PC-9 (cell line): ENCODE data around the gene AMACR. TPM values are rescaled to one million over a fixed set of nuclear protein-coding genes. Genes with fewer than 3 reads are reported as not detected.
A peak's percentile ranks its signal among the peaks of the same experiment; 100 is the strongest.

Experiments used
- BruUV-seq: library from RNA; stranded (reverse); fragments of 400-500 nt; replicated peaks from 2 replicates; lab custom pipeline; 2021; lab: Mats Ljungman, UMichigan
- CTCF ChIA-PET: fragments of 300-600 bp; sonication (Branson Sonifier 250); formaldehyde crosslinking; loops from one replicate; lab custom pipeline; 2022; ENCODE audit warnings: antibody characterized with exemption; lab: Charles Lee
- POLR2A ChIA-PET: fragments of 300-600 bp; sonication (Branson Sonifier 250); formaldehyde crosslinking; loops from one replicate; lab custom pipeline; 2022; ENCODE audit warnings: antibody characterized with exemption; ENCODE audit not compliant: unreplicated experiment; lab: Charles Lee
- DNase-seq, 2 experiments: peaks; one replicate each; pipeline versions ENCODE4 v3.0.0 to v3.0.0-alpha.2; 2015 to 2022; ENCODE audit warnings: mixed read lengths in 1 of 2
- H2AFZ ChIP-seq: fragments of 200-600 bp; sonication (generic); 2 replicates; pipeline ENCODE4 v1.8.1; 2017; ENCODE audit warnings: antibody characterized with exemption
- H3F3A ChIP-seq: fragments of 200-600 bp; sonication (generic); 2 replicates; pipeline ENCODE4 v1.8.1; 2017; ENCODE audit warnings: antibody characterized with exemption, mild to moderate bottlenecking, low read depth; ENCODE audit not compliant: insufficient read depth
- H3K27ac ChIP-seq: fragments of 200-600 bp; sonication (generic); 2 replicates; pipeline ENCODE4 v1.6.1; 2016; ENCODE audit warnings: mixed run types
- H3K27me3 ChIP-seq: fragments of 200-600 bp; sonication (generic); 2 replicates; pipeline ENCODE4 v1.6.1; 2016; ENCODE audit warnings: low read depth, mixed run types; ENCODE audit not compliant: insufficient read depth
- H3K36me3 ChIP-seq: fragments of 200-600 bp; sonication (generic); 2 replicates; pipeline ENCODE4 v1.6.1; 2016; ENCODE audit warnings: low read depth, mixed run types
- H3K4me1 ChIP-seq: fragments of 200-600 bp; sonication (generic); replicated peaks from 2 replicates; pipeline ENCODE4 v1.6.1; 2016; ENCODE audit warnings: mixed run types; ENCODE audit not compliant: insufficient read depth
- H3K4me2 ChIP-seq: fragments of 200-600 bp; sonication (generic); 2 replicates; pipeline ENCODE4 v1.6.1; 2017; ENCODE audit warnings: mixed run types
- H3K4me3 ChIP-seq: fragments of 200-600 bp; sonication (generic); 2 replicates; pipeline ENCODE4 v1.6.1; 2016; ENCODE audit warnings: mixed run types
- H3K79me2 ChIP-seq: fragments of 200-600 bp; sonication (generic); 2 replicates; pipeline ENCODE4 v1.6.1; 2017; ENCODE audit warnings: low read depth, mixed run types
- H3K9me2 ChIP-seq: fragments of 200-600 bp; sonication (generic); 2 replicates; pipeline ENCODE4 v1.8.1; 2017; ENCODE audit warnings: mild to moderate bottlenecking; ENCODE audit not compliant: insufficient read depth
- H3K9me3 ChIP-seq: fragments of 200-600 bp; sonication (generic); 2 replicates; pipeline ENCODE4 v1.8.1; 2016; ENCODE audit warnings: low read depth; ENCODE audit not compliant: insufficient read depth
- H4K20me1 ChIP-seq: fragments of 200-600 bp; sonication (generic); 2 replicates; pipeline ENCODE4 v1.8.1; 2017; ENCODE audit not compliant: insufficient read depth
- CTCF ChIP-seq: fragments of 200-600 bp; sonication (generic); conservative IDR thresholded peaks from 2 replicates; pipeline ENCODE4 v1.6.1; 2017; ENCODE audit warnings: mixed run types, antibody characterized with exemption, mild to moderate bottlenecking, moderate library complexity
- EZH2 ChIP-seq: fragments of 200-600 bp; sonication (generic); IDR thresholded peaks from 2 replicates; pipeline ENCODE4 v1.8.0; 2017; ENCODE audit warnings: antibody characterized with exemption, low read depth
- intact Hi-C: fragments of 100-400 bp; cut with micrococcal nuclease; formaldehyde crosslinking; loops from one replicate; pipeline ENCODE4 v1.10.0; 2022; ENCODE audit not compliant: unreplicated experiment
- total RNA-seq: library from RNA; stranded (reverse); gene quantifications from 2 replicates; pipeline ENCODE4 v1.2.3, GENCODE V29; 2021

Gene AMACR
- total RNA-seq, 1 experiment from 2014 or later, result 31.2 TPM

GRCh38 chr5:33981408-33982162 is 26.3 kb downstream of the AMACR start:
- CTCF ChIA-PET, result interaction anchor here (0.9 kb wide), 1 partner anchor 11 kb away, joined by 5 read pairs; no protein-coding TSS in a partner anchor

GRCh38 chr5:33980030-33980429 is 27.8 kb downstream of the AMACR start:
- no TSS peak for BruUV-seq
- ChIA-PET POLR2A (no interaction called here), CTCF (no interaction called here)
- H3K36me3 ChIP-seq, result no peaks in the 10 kb centered on the region
- intact Hi-C loops, result no loop called here
- no peak for DNase-seq
- H3K4me1 ChIP-seq, result no peaks in the 10 kb centered on the region
- no peaks in the 10 kb centered on the region for H3K79me2 ChIP-seq
- peaks cover under 1% of the 10 kb centered on the region; the same call in 1 of the 2 replicates for H3K9me3 ChIP-seq
- TF ChIP-seq CTCF (no peak), EZH2 (no peak)
- peaks cover 2% of the 10 kb centered on the region; the same call in 1 of the 2 replicates for H3F3A ChIP-seq
- no peak overlapping the region for H3K4me2 ChIP-seq
- no peak overlapping the region for H3K27ac ChIP-seq
- no peaks in the 10 kb centered on the region for H4K20me1 ChIP-seq
- no peak overlapping the region for H3K4me3 ChIP-seq
- H2AFZ ChIP-seq, result no peak overlapping the region
- H3K9me2 ChIP-seq, result no peaks in the 10 kb centered on the region
- no peaks in the 10 kb centered on the region for H3K27me3 ChIP-seq

More at GRCh38 chr5:33981408-33982162, 26.3 kb downstream of the AMACR start:
- no TSS peak for BruUV-seq
- POLR2A ChIA-PET, result interaction anchor here (0.6 kb wide), 2 partner anchors 222 to 982 kb away, joined by 3 read pairs; no protein-coding TSS in a partner anchor
- H3K36me3 ChIP-seq, result no peaks in the 10 kb centered on the region
- no peaks in the 10 kb centered on the region for H3K4me1 ChIP-seq
- no peak overlapping the region for H3K27ac ChIP-seq
- H2AFZ ChIP-seq, result no peak overlapping the region
- H3K9me3 ChIP-seq, result peaks cover 9% of the 10 kb centered on the region; the same call in 1 of the 2 replicates
- no peak overlapping the region for H3K4me3 ChIP-seq
- peaks cover 14% of the 10 kb centered on the region; the same call in 1 of the 2 replicates for H3F3A ChIP-seq
- peak; percentile 17 to 44 for DNase-seq
- TF ChIP-seq EZH2, result no peak
- no peak for TF ChIP-seq CTCF
- intact Hi-C loops, result no loop called here
- no peak overlapping the region for H3K4me2 ChIP-seq
- no peaks in the 10 kb centered on the region for H3K9me2 ChIP-seq
- H3K79me2 ChIP-seq, result no peaks in the 10 kb centered on the region
- H3K27me3 ChIP-seq, result no peaks in the 10 kb centered on the region
- H4K20me1 ChIP-seq, result no peaks in the 10 kb centered on the region

GRCh38 chr5:33978306-33978705 is 29.5 kb downstream of the AMACR start:
- Histone ChIP-seq H3K4me1 (no peaks in the 10 kb centered on the region), H3K27ac (no peak overlapping the region), H3K79me2 (no peaks in the 10 kb centered on the region), H3K27me3 (no peaks in the 10 kb centered on the region), H2AFZ (no peak overlapping the region), H3K9me3 (no peaks in the 10 kb centered on the region), H3K4me2 (no peak overlapping the region), H3F3A (no peaks in the 10 kb centered on the region), H4K20me1 (no peaks in the 10 kb centered on the region), H3K9me2 (no peaks in the 10 kb centered on the region), H3K4me3 (no peak overlapping the region), H3K36me3 (no peaks in the 10 kb centered on the region)
- TF ChIP-seq EZH2 (no peak), CTCF (no peak)
- ChIA-PET POLR2A (interaction anchor here (0.6 kb wide), 1 partner anchor 38 kb away, joined by 4 read pairs; no protein-coding TSS in a partner anchor), CTCF (interaction anchor here (0.6 to 0.7 kb wide), 2 partner anchors 8 to 38 kb away, joined by 3 read pairs; no protein-coding TSS in a partner anchor)
- intact Hi-C loops, result no loop called here
- DNase-seq, result no peak
- no TSS peak for BruUV-seq
